HCT116 (cell line): Measurements from ENCODE around the gene CXorf65. TPM values are rescaled to one million over a fixed set of nuclear protein-coding genes. Genes with fewer than 3 reads are reported as not detected.

Source experiments
- ATAC-seq: fragments of 200-7000 bp; cut with Tn5 transposase; 2 replicates; pipeline ENCODE4 v1.9.1; 2020; ENCODE audit warnings: mild to moderate bottlenecking, moderate library complexity
- BruUV-seq: library from RNA; stranded (reverse); fragments of 400-500 nt; replicated peaks from 2 replicates; lab custom pipeline; 2021; lab: Mats Ljungman, UMichigan
- CTCF ChIA-PET: fragments of 300-600 bp; sonication (Branson Sonifier 250); formaldehyde crosslinking; loops from one replicate; lab custom pipeline; 2021; ENCODE audit warnings: antibody characterized with exemption; lab: Charles Lee
- POLR2A ChIA-PET: fragments of 300-600, 350-600 bp; sonication (Branson Sonifier 250); formaldehyde crosslinking; loops from one replicate; lab custom pipeline; 2021; ENCODE audit warnings: antibody characterized with exemption; lab: Charles Lee
- RAD21 ChIA-PET, 2 experiments: fragments of 300-600 bp; sonication (Branson Sonifier 250); formaldehyde crosslinking; loops; one replicate each; lab custom pipeline; 2023; ENCODE audit warnings: low total read pairs in 2 of 2; ENCODE audit not compliant: uncharacterized antibody in 2 of 2, unreplicated experiment in 2 of 2, low non-redundant PET in 1 of 2; lab: Charles Lee
- DNase-seq: peaks from one replicate; pipeline ENCODE4 v3.0.0-alpha.2; 2010; ENCODE audit warnings: low read depth, low spot score
- H2AFZ ChIP-seq: fragments of 200-600 bp; shearing (Covaris generic), sonication (generic); 2 replicates; pipeline ENCODE4 v1.6.1; 2017; ENCODE audit warnings: low read depth, mixed run types, mixed read lengths, antibody characterized with exemption, low read length; ENCODE audit not compliant: poor library complexity, severe bottlenecking
- H3K27ac ChIP-seq: 2 replicates; pipeline ENCODE4 v1.5.1; 2012; ENCODE audit warnings: low read depth, low read length
- H3K27me3 ChIP-seq: fragments of 200-600 bp; sonication (generic); 2 replicates; pipeline ENCODE4 v1.6.1; 2016; ENCODE audit warnings: mixed run types, low read length, mixed read lengths; ENCODE audit not compliant: insufficient read depth
- H3K36me3 ChIP-seq, 2 experiments: fragments of 200-500 bp in 1 of 2; fragments of 200-600 bp in 1 of 2; sonication (Bioruptor generic) in 1 of 2; sonication (generic) in 1 of 2; 2 replicates each; pipeline versions ENCODE4 v1.5.1 to v1.6.1; 2014 to 2016; ENCODE audit warnings: low read length in 2 of 2, inconsistent platforms in 1 of 2, mixed read lengths in 1 of 2, mixed run types in 1 of 2; ENCODE audit not compliant: insufficient read depth in 2 of 2, control insufficient read depth in 1 of 2
- H3K4me1 ChIP-seq, 2 experiments: fragments of 200-600 bp in 1 of 2; sonication (generic) in 1 of 2; 2 replicates each; pipeline versions ENCODE4 v1.5.1 to v1.6.1; 2012 to 2017; ENCODE audit warnings: low read length in 2 of 2, inconsistent platforms in 1 of 2, mild to moderate bottlenecking in 1 of 2, mixed read lengths in 1 of 2, mixed run types in 1 of 2, moderate library complexity in 1 of 2; ENCODE audit not compliant: insufficient read depth in 2 of 2, control insufficient read depth in 1 of 2
- H3K4me2 ChIP-seq: fragments of 200-600 bp; sonication (generic); 2 replicates; pipeline ENCODE4 v1.6.1; 2017; ENCODE audit warnings: mixed run types, low read length, mixed read lengths
- H3K4me3 ChIP-seq, 2 experiments: fragments of 200-600 bp in 1 of 2; sonication (generic) in 1 of 2; replicated peaks in 1 of 2; 2 replicates each; pipeline ENCODE4 v1.5.1; 2011 to 2016; ENCODE audit warnings: low read length in 2 of 2, control low read depth in 1 of 2, low read depth in 1 of 2, mild to moderate bottlenecking in 1 of 2, mixed read lengths in 1 of 2, mixed run types in 1 of 2
- H3K79me2 ChIP-seq: fragments of 200-600 bp; sonication (generic); 2 replicates; pipeline ENCODE4 v1.6.1; 2017; ENCODE audit warnings: mild to moderate bottlenecking, mixed run types, low read length, moderate library complexity, mixed read lengths; ENCODE audit not compliant: insufficient read depth
- H3K9ac ChIP-seq: fragments of 200-600 bp; sonication (generic); 2 replicates; pipeline ENCODE4 v1.6.1; 2016; ENCODE audit warnings: low read length, mixed read lengths
- H3K9me2 ChIP-seq: fragments of 200-600 bp; sonication (generic), shearing (Covaris generic); 2 replicates; pipeline ENCODE4 v1.6.1; 2017; ENCODE audit warnings: mixed run types, mild to moderate bottlenecking, moderate library complexity; ENCODE audit not compliant: insufficient read depth
- H3K9me3 ChIP-seq, 2 experiments: fragments of 200-500 bp in 1 of 2; fragments of 200-600 bp in 1 of 2; sonication (Bioruptor generic) in 1 of 2; sonication (generic) in 1 of 2; 2 replicates each; pipeline ENCODE4 v1.6.1; 2014 to 2017; ENCODE audit warnings: low read length in 2 of 2, mixed read lengths in 2 of 2, inconsistent platforms in 1 of 2, low read depth in 1 of 2, mild to moderate bottlenecking in 1 of 2, mixed run types in 1 of 2, moderate library complexity in 1 of 2; ENCODE audit not compliant: control insufficient read depth in 1 of 2, insufficient read depth in 1 of 2
- H4K20me1 ChIP-seq: fragments of 200-600 bp; sonication (generic), shearing (Covaris generic); 2 replicates; pipeline ENCODE4 v1.6.1; 2017; ENCODE audit warnings: mixed run types, mild to moderate bottlenecking, moderate library complexity; ENCODE audit not compliant: insufficient read depth
- CEBPB ChIP-seq: IDR thresholded peaks from 2 replicates; pipeline ENCODE4 v1.6.1; 2012; ENCODE audit warnings: low read depth
- FOSL1 ChIP-seq: IDR thresholded peaks from 2 replicates; pipeline ENCODE4 v1.6.1; 2012; ENCODE audit warnings: low read depth
- RAD21 ChIP-seq: IDR thresholded peaks from 2 replicates; pipeline ENCODE4 v1.6.1; 2012; ENCODE audit warnings: low read depth, mild to moderate bottlenecking
- TCF7L2 ChIP-seq: IDR thresholded peaks from 2 replicates; pipeline ENCODE4 v1.7.0; 2011; ENCODE audit warnings: borderline replicate concordance, inconsistent platforms; ENCODE audit not compliant: insufficient read depth, insufficient read length; ENCODE audit errors: extremely low read depth
- intact Hi-C: fragments of 100-400 bp; cut with micrococcal nuclease; formaldehyde crosslinking; loops from 2 replicates; pipeline ENCODE4 v1.10.0; 2022
- total RNA-seq: library from RNA; stranded (reverse); gene quantifications from one replicate; pipeline ENCODE4 v1.2.1, GENCODE V29; 2021; ENCODE audit not compliant: unreplicated experiment
- TF ChIP-seq, protein P1 (sequence below), 3 experiments: fragments of 200-600 bp in 1 of 3; sonication (generic) in 1 of 3; IDR thresholded peaks in 2 of 3; conservative IDR thresholded peaks in 1 of 3; 2 replicates each; pipeline ENCODE4 v1.5.1; 2012 to 2017; ENCODE audit warnings: low read depth in 2 of 3, low read length in 2 of 3, antibody characterized with exemption in 1 of 3, borderline replicate concordance in 1 of 3, control low read depth in 1 of 3, mild to moderate bottlenecking in 1 of 3, mixed read lengths in 1 of 3, mixed run types in 1 of 3, moderate library complexity in 1 of 3; ENCODE audit not compliant: insufficient read depth in 1 of 3

Gene CXorf65
- total RNA-seq, 1 experiment from 2014 or later = not detected

DNA sequence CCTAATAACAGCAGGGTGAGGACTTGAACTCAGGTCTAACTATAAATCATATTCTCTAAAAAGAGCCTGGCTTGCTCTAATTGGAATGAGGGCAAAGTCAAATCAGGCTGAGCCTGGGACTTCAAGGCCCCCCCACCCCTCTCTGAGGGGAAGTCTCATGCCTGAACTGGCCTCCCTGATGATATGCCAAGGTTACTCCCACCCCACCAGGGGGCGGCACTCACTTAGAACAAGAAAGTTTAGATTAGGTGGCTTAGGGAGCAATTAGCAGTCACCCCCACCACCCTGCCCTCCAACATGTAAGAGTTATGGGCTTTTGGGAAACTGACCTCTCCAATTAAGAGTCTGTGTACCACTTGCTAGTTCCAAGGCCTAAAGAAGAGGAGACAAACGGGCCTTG, 8.2 kb downstream of the CXorf65 start:
- Histone ChIP-seq H3K79me2 (no peaks in the 10 kb centered on the region), H3K4me1 (peaks cover 0 to 14% of the 10 kb centered on the region in 2 experiments; a peak in 2 of 4 replicates), H3K27me3 (no peaks in the 10 kb centered on the region), H3K36me3 (no peaks in the 10 kb centered on the region), H3K9me3 (no peaks in the 10 kb centered on the region), H3K9ac (no peak overlapping the region)
- BruUV-seq = no TSS peak
- intact Hi-C loops = loop anchor here (5.0 kb wide), 1 partner anchor 79 kb away; no protein-coding TSS in a partner anchor
- RAD21 ChIA-PET = no interaction called here
- peak; percentile 24; the same call in 1 of the 2 replicates for ATAC-seq
- TF ChIP-seq, protein P1, sequence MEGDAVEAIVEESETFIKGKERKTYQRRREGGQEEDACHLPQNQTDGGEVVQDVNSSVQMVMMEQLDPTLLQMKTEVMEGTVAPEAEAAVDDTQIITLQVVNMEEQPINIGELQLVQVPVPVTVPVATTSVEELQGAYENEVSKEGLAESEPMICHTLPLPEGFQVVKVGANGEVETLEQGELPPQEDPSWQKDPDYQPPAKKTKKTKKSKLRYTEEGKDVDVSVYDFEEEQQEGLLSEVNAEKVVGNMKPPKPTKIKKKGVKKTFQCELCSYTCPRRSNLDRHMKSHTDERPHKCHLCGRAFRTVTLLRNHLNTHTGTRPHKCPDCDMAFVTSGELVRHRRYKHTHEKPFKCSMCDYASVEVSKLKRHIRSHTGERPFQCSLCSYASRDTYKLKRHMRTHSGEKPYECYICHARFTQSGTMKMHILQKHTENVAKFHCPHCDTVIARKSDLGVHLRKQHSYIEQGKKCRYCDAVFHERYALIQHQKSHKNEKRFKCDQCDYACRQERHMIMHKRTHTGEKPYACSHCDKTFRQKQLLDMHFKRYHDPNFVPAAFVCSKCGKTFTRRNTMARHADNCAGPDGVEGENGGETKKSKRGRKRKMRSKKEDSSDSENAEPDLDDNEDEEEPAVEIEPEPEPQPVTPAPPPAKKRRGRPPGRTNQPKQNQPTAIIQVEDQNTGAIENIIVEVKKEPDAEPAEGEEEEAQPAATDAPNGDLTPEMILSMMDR (IDR thresholded peaks at IDR 0.05 in 2 of 3, conservative IDR thresholded peaks at IDR 0.05 in 1 of 3; ENCODE audit: borderline replicate concordance in 1 of 3, insufficient read depth in 1 of 3, low read depth in 2 of 3, low read length in 2 of 3) = peak; percentile 15 to 53 (median 49); a peak in 4 of 6 replicates
- TF ChIP-seq RAD21 = peak; percentile 49
- no peak for TF ChIP-seq TCF7L2
- TF ChIP-seq, all 23 proteins: peak for 2
- H3K4me3 ChIP-seq = no peak overlapping the region
- ChIA-PET POLR2A (no interaction called here), CTCF (interaction anchor here (0.5 kb wide), 1 partner anchor 156 kb away, joined by 3 read pairs; the partner anchor contains the start of gene ZMYM3)
- peak; percentile 15 for DNase-seq
- H3K4me2 ChIP-seq = no peak overlapping the region
- H4K20me1 ChIP-seq = no peaks in the 10 kb centered on the region
- H3K9me2 ChIP-seq = no peaks in the 10 kb centered on the region
- no peak overlapping the region for H3K27ac ChIP-seq
- no peak overlapping the region for H2AFZ ChIP-seq

DNA sequence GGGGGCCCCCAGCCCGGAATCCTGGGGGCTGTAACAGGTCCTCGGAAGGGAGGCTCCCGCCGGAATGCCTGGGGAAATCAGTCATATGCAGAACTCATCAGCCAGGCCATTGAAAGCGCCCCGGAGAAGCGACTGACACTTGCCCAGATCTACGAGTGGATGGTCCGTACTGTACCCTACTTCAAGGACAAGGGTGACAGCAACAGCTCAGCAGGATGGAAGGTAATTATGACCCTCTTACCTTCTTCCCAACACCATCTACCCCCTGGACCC, 9.8 kb downstream of the CXorf65 start:
- BruUV-seq = no TSS peak
- H4K20me1 ChIP-seq = no peaks in the 10 kb centered on the region
- TF ChIP-seq, protein P1 (IDR thresholded peaks at IDR 0.05 in 2 of 3, conservative IDR thresholded peaks at IDR 0.05 in 1 of 3; ENCODE audit: borderline replicate concordance in 1 of 3, insufficient read depth in 1 of 3, low read depth in 2 of 3, low read length in 2 of 3) = no peak
- TF ChIP-seq CEBPB (no peak), FOSL1 (no peak), TCF7L2 (no peak)
- H3K4me2 ChIP-seq = peak overlapping the region; percentile 88
- H3K9me2 ChIP-seq = no peaks in the 10 kb centered on the region
- ATAC-seq = no peak
- DNase-seq = no peak
- no peaks in the 10 kb centered on the region for H3K79me2 ChIP-seq
- ChIA-PET CTCF (no interaction called here), RAD21 (no interaction called here), POLR2A (no interaction called here)
- H3K9ac ChIP-seq = peak overlapping the region; percentile 47; the same call in 1 of the 2 replicates
- H3K27me3 ChIP-seq = no peaks in the 10 kb centered on the region
- peaks cover 0 to 14% of the 10 kb centered on the region in 2 experiments; a peak in 2 of 4 replicates for H3K4me1 ChIP-seq
- H2AFZ ChIP-seq = no peak overlapping the region
- no peaks in the 10 kb centered on the region for H3K9me3 ChIP-seq
- H3K4me3 ChIP-seq = peak overlapping the region; percentile 54 to 64
- H3K36me3 ChIP-seq = no peaks in the 10 kb centered on the region
- intact Hi-C loops = loop anchor here (5.0 kb wide), 1 partner anchor 81 kb away; no protein-coding TSS in a partner anchor
- H3K27ac ChIP-seq = no peak overlapping the region
